Astrocyte (in vitro differentiated cells and primary cell): ENCODE results near the gene NDUFC1. TPM values are rescaled to one million over a fixed set of nuclear protein-coding genes. Genes with fewer than 3 reads are reported as not detected.

Source experiments
- DNase-seq: peaks from one replicate; pipeline ENCODE4 v3.0.0-alpha.2; 2010; ENCODE audit warnings: low read depth
- FAIRE-seq: peaks from 2 replicates; lab custom pipeline; 2011; peaks lifted over from hg19 to GRCh38; lab: Jason Lieb, UNC
- H2AFZ ChIP-seq: 2 replicates; pipeline ENCODE4 v1.6.0; 2012; ENCODE audit warnings: low read depth, low read length, inconsistent platforms
- H3K27ac ChIP-seq: 2 replicates; pipeline ENCODE4 v1.5.1; 2011; ENCODE audit warnings: low read depth, low read length, inconsistent platforms
- H3K27me3 ChIP-seq: 2 replicates; pipeline ENCODE4 v1.6.0; 2011; ENCODE audit warnings: low read length, inconsistent platforms; ENCODE audit not compliant: insufficient read depth
- H3K36me3 ChIP-seq: 2 replicates; pipeline ENCODE4 v1.5.1; 2011; ENCODE audit warnings: low read length, inconsistent platforms; ENCODE audit not compliant: insufficient read depth
- H3K4me1 ChIP-seq: 2 replicates; pipeline ENCODE4 v1.5.1; 2011; ENCODE audit warnings: low read length, inconsistent platforms; ENCODE audit not compliant: insufficient read depth
- H3K4me2 ChIP-seq: 2 replicates; pipeline ENCODE4 v1.6.0; 2012; ENCODE audit warnings: low read length, inconsistent platforms
- H3K4me3 ChIP-seq: 2 replicates; pipeline ENCODE4 v1.5.1; 2011; ENCODE audit warnings: low read depth, mild to moderate bottlenecking, low read length, inconsistent platforms; ENCODE audit not compliant: insufficient read depth
- H3K79me2 ChIP-seq: 2 replicates; pipeline ENCODE4 v1.6.0; 2012; ENCODE audit warnings: mild to moderate bottlenecking, low read length, inconsistent platforms; ENCODE audit not compliant: insufficient read depth
- H3K9ac ChIP-seq: 2 replicates; pipeline ENCODE4 v1.6.0; 2012; ENCODE audit warnings: mild to moderate bottlenecking, low read length, inconsistent platforms
- H3K9me3 ChIP-seq: 2 replicates; pipeline ENCODE4 v1.5.1; 2012; ENCODE audit warnings: low read depth, mild to moderate bottlenecking, low read length, inconsistent platforms; ENCODE audit not compliant: insufficient read depth
- H4K20me1 ChIP-seq: 2 replicates; pipeline ENCODE4 v1.6.0; 2012; ENCODE audit warnings: low read length, inconsistent platforms; ENCODE audit not compliant: insufficient read depth
- H3K27ac Mint-ChIP-seq: one replicate; pipeline ENCODE4 v1.8.0; 2021; ENCODE audit warnings: mild to moderate bottlenecking, mixed read lengths; ENCODE audit not compliant: unreplicated experiment
- H3K27me3 Mint-ChIP-seq: one replicate; pipeline ENCODE4 v1.8.0; 2021; ENCODE audit warnings: low read depth, mixed read lengths; ENCODE audit not compliant: unreplicated experiment
- H3K36me3 Mint-ChIP-seq: one replicate; pipeline ENCODE4 v1.8.0; 2021; ENCODE audit warnings: low read depth, mixed read lengths; ENCODE audit not compliant: unreplicated experiment
- H3K4me1 Mint-ChIP-seq: one replicate; pipeline ENCODE4 v1.8.0; 2021; ENCODE audit warnings: low read depth, mixed read lengths; ENCODE audit not compliant: unreplicated experiment
- H3K4me3 Mint-ChIP-seq: one replicate; pipeline ENCODE4 v1.8.0; 2021; ENCODE audit warnings: mild to moderate bottlenecking, moderate library complexity, mixed read lengths; ENCODE audit not compliant: unreplicated experiment
- H3K9me3 Mint-ChIP-seq: one replicate; pipeline ENCODE4 v1.8.0; 2021; ENCODE audit warnings: mild to moderate bottlenecking, mixed read lengths; ENCODE audit not compliant: unreplicated experiment
- CTCF ChIP-seq: IDR thresholded peaks from 2 replicates; pipeline ENCODE4 v1.5.1; 2011; ENCODE audit warnings: low read depth, mild to moderate bottlenecking, inconsistent platforms, low read length, moderate library complexity; ENCODE audit not compliant: insufficient read depth
- EZH2 ChIP-seq: IDR thresholded peaks from 2 replicates; pipeline ENCODE4 v1.6.1; 2012; ENCODE audit warnings: mild to moderate bottlenecking, low read length, inconsistent platforms; ENCODE audit not compliant: insufficient read depth
- total RNA-seq: library from RNA; stranded (reverse); gene quantifications from 2 replicates; pipeline ENCODE4 v1.2.1, GENCODE V29; 2021

Gene NDUFC1
- total RNA-seq, 1 donor from 2014 or later = 49.2 TPM

DNA sequence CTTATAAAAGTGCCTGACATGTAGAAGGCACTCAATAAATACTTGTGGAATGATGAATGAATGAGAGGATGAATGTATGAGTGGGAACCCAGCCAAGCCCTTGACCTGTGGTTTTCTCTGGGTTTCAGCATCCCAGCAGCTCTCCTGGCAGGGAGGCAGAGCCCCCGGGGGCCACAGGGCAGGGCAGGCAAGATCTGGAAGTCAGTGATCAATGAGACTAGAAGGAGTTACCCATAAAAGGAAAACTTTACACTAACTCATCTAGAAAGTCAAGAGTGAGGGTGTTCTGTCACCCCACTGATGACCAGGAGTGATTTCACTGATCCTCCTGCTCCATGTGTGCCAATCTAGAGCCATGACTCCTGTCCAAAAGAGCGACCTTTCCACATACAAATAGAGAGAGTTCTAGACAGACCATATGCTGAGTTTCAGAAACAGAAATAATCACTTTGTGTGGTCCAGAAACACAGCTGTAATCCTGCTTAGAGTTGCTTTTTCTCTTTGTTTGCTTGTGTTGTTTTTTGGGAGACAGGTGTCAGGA lies 59.7 kb downstream of the NDUFC1 start:
- Mint-ChIP-seq H3K4me1 (peaks cover 30% of the 10 kb centered on the region), H3K36me3 (no peaks in the 10 kb centered on the region), H3K9me3 (no peaks in the 10 kb centered on the region), H3K4me3 (peak overlapping the region; percentile 35), H3K27me3 (no peaks in the 10 kb centered on the region), H3K27ac (peak overlapping the region; percentile 75)
- H3K27me3 ChIP-seq = no peaks in the 10 kb centered on the region
- peak overlapping the region; percentile 68 for H3K4me2 ChIP-seq
- DNase-seq (peak; percentile 76), FAIRE-seq (no peak)
- TF ChIP-seq EZH2 = no peak
- no peak for TF ChIP-seq CTCF
- H4K20me1 ChIP-seq = no peaks in the 10 kb centered on the region
- no peaks in the 10 kb centered on the region for H3K79me2 ChIP-seq
- H3K9me3 ChIP-seq = peaks cover 3% of the 10 kb centered on the region
- peak overlapping the region; percentile 13 for H3K9ac ChIP-seq
- H3K27ac ChIP-seq = peak overlapping the region; percentile 69
- H3K4me1 ChIP-seq = peaks cover 30% of the 10 kb centered on the region
- H3K36me3 ChIP-seq = no peaks in the 10 kb centered on the region
- H2AFZ ChIP-seq = no peak overlapping the region
- no peak overlapping the region for H3K4me3 ChIP-seq

GRCh38 chr4:139241784-139242151 lies 60.5 kb downstream of the NDUFC1 start:
- H3K27me3 ChIP-seq = no peaks in the 10 kb centered on the region
- H3K36me3 Mint-ChIP-seq = no peaks in the 10 kb centered on the region
- H4K20me1 ChIP-seq = no peaks in the 10 kb centered on the region
- no peaks in the 10 kb centered on the region for H3K9me3 Mint-ChIP-seq
- H3K27ac ChIP-seq = peak overlapping the region; percentile 69
- FAIRE-seq (no peak), DNase-seq (no peak)
- peak overlapping the region; percentile 68 for H3K4me2 ChIP-seq
- H3K36me3 ChIP-seq = no peaks in the 10 kb centered on the region
- peaks cover 3% of the 10 kb centered on the region for H3K9me3 ChIP-seq
- H3K4me3 ChIP-seq = no peak overlapping the region
- H3K4me1 Mint-ChIP-seq = peaks cover 30% of the 10 kb centered on the region
- H2AFZ ChIP-seq = no peak overlapping the region
- H3K79me2 ChIP-seq = no peaks in the 10 kb centered on the region
- H3K4me1 ChIP-seq = peaks cover 30% of the 10 kb centered on the region
- H3K27ac Mint-ChIP-seq = peak overlapping the region; percentile 38
- no peaks in the 10 kb centered on the region for H3K27me3 Mint-ChIP-seq
- H3K4me3 Mint-ChIP-seq = no peak overlapping the region
- no peak for TF ChIP-seq EZH2
- no peak for TF ChIP-seq CTCF
- H3K9ac ChIP-seq = no peak overlapping the region

DNA sequence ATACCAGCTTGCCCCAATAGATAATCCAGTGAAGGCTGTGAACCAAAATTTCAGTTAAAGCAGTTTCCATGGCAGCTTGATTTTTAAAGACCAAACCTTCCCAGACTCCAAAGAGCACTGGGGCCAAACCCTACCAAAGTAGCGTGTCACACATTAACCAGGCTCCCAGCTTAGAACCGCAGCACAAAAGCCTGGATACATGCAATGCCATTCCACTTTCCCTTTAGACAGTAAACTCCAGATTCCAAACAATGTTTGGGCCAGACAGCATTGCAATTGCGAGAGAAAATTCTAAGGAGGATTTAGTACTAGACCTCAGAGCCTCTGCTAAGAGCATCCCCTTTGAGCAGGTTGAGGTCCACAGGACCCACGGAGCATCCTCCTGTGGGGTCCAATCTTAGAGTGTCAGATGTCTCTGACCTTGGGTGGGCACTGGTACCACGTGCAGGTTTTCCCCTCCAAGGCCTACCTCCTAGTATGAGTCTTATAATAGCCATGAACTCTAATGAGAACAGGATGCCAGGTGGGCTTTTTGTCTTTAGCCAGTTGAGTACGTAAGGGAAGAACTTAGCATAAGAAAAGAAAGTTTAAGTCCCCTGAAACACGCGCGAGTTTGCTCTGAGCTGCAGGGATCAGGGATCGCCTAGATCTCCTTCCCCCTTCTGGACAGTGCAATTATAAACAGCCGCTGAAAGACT lies 61.0 kb downstream of the NDUFC1 start:
- Histone ChIP-seq H3K27ac (no peak overlapping the region), H2AFZ (no peak overlapping the region), H4K20me1 (no peaks in the 10 kb centered on the region), H3K9ac (no peak overlapping the region), H3K79me2 (no peaks in the 10 kb centered on the region), H3K4me2 (no peak overlapping the region), H3K36me3 (no peaks in the 10 kb centered on the region), H3K9me3 (peaks cover 3% of the 10 kb centered on the region), H3K4me1 (peaks cover 30% of the 10 kb centered on the region), H3K4me3 (no peak overlapping the region), H3K27me3 (no peaks in the 10 kb centered on the region)
- Mint-ChIP-seq H3K36me3 (no peaks in the 10 kb centered on the region), H3K27me3 (no peaks in the 10 kb centered on the region), H3K4me1 (peaks cover 30% of the 10 kb centered on the region), H3K9me3 (no peaks in the 10 kb centered on the region), H3K4me3 (no peak overlapping the region), H3K27ac (peak overlapping the region; percentile 38)
- TF ChIP-seq CTCF (no peak), EZH2 (no peak)
- DNase-seq (no peak), FAIRE-seq (no peak)
